ENCODE data around the gene GH2. TPM values are rescaled to one million over a fixed set of nuclear protein-coding genes. Genes with fewer than 3 reads are reported as not detected.
A peak's percentile ranks its signal among the peaks of the same experiment; 100 is the strongest.

The GH2 gene
- polyA plus RNA-seq, 1 donor from 2014 or later: not detected

- Histone ChIP-seq H3K4me3 (ENCODE audit: low read length) (peak overlapping the region; percentile 92), H4K20me1 (ENCODE audit: insufficient read depth) (no peaks in the 10 kb centered on the region), H3K9me3 (ENCODE audit: low read length) (no peaks in the 10 kb centered on the region)
Measured at GRCh38 chr17:63841350-63842172, 40.2 kb downstream of the GH2 start.

More at GRCh38 chr17:63841350-63842172, 40.2 kb downstream of the GH2 start:
- Histone ChIP-seq H2AFZ (ENCODE audit: low read depth, low read length) (peak overlapping the region; percentile 33), H3K27me3 (ENCODE audit: insufficient read depth, low read depth, low read length) (no peaks in the 10 kb centered on the region), H3K9ac (ENCODE audit: low read length) (peak overlapping the region; percentile 74), H3K79me2 (replicated peaks; ENCODE audit: insufficient read depth, low read length) (peaks cover 15% of the 10 kb centered on the region), H3K4me2 (ENCODE audit: low read length) (peak overlapping the region; percentile 83), H3F3A (ENCODE audit: insufficient read depth, low read length, poor library complexity, severe bottlenecking) (no peaks in the 10 kb centered on the region), H3K27ac (ENCODE audit: low read length) (peak overlapping the region; percentile 44), H3K9me2 (ENCODE audit: insufficient read depth, low read length) (no peaks in the 10 kb centered on the region), H3K36me3 (ENCODE audit: insufficient read depth, low read length) (no peaks in the 10 kb centered on the region)
- no peak for TF ChIP-seq TAF1 (IDR thresholded peaks at IDR 0.05; ENCODE audit: low read depth)
- no peak for TF ChIP-seq EP300 (conservative IDR thresholded peaks at IDR 0.05; ENCODE audit: poor library complexity, severe bottlenecking)
- no peak for TF ChIP-seq RAD21 (conservative IDR thresholded peaks at IDR 0.05)
- no peak for TF ChIP-seq CTCF (IDR thresholded peaks at IDR 0.05; ENCODE audit: poor library complexity, severe bottlenecking)
- TF ChIP-seq EZH2 (IDR thresholded peaks at IDR 0.05; ENCODE audit: borderline replicate concordance, insufficient read depth, low read length, poor library complexity, severe bottlenecking): no peak
- TF ChIP-seq MXI1 (conservative IDR thresholded peaks at IDR 0.05; ENCODE audit: poor library complexity, severe bottlenecking): no peak
- no peak for TF ChIP-seq REST (IDR thresholded peaks at IDR 0.05; ENCODE audit: borderline replicate concordance)
- TF ChIP-seq SMC3 (conservative IDR thresholded peaks at IDR 0.05; ENCODE audit: poor library complexity): no peak

All from neural cell (in vitro differentiated cells).